Astrocyte (in vitro differentiated cells and primary cell): ENCODE results near the gene CYP21A2.

Source experiments
- EZH2 ChIP-seq: IDR thresholded peaks from 2 replicates; pipeline ENCODE4 v1.6.1; 2012; ENCODE audit warnings: mild to moderate bottlenecking, low read length, inconsistent platforms; ENCODE audit not compliant: insufficient read depth
- TF ChIP-seq, protein P1 (sequence below): IDR thresholded peaks from 2 replicates; pipeline ENCODE4 v1.5.1; 2011; ENCODE audit warnings: low read depth, mild to moderate bottlenecking, inconsistent platforms, low read length, moderate library complexity; ENCODE audit not compliant: insufficient read depth

- TF ChIP-seq, protein P1, sequence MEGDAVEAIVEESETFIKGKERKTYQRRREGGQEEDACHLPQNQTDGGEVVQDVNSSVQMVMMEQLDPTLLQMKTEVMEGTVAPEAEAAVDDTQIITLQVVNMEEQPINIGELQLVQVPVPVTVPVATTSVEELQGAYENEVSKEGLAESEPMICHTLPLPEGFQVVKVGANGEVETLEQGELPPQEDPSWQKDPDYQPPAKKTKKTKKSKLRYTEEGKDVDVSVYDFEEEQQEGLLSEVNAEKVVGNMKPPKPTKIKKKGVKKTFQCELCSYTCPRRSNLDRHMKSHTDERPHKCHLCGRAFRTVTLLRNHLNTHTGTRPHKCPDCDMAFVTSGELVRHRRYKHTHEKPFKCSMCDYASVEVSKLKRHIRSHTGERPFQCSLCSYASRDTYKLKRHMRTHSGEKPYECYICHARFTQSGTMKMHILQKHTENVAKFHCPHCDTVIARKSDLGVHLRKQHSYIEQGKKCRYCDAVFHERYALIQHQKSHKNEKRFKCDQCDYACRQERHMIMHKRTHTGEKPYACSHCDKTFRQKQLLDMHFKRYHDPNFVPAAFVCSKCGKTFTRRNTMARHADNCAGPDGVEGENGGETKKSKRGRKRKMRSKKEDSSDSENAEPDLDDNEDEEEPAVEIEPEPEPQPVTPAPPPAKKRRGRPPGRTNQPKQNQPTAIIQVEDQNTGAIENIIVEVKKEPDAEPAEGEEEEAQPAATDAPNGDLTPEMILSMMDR, result no peak
- TF ChIP-seq EZH2, result no peak
Measured at GRCh38 chr6:32085759-32086459, 47.7 kb downstream of the CYP21A2 start.
